ENCODE data around the gene RFFL. TPM values are rescaled to one million over a fixed set of nuclear protein-coding genes. Genes with fewer than 3 reads are reported as not detected.

Gene RFFL
- polyA plus RNA-seq, 2 of the 4 experiments (the other 2 are of a cell fraction), result 22.7 to 35.5 TPM

- H3K27ac ChIP-seq, result no peak overlapping the region
- H3K4me2 ChIP-seq, result no peak overlapping the region
- POLR2A ChIA-PET, result no interaction called here
- ATAC-seq, result no peak
- H3K4me3 ChIP-seq, result no peak overlapping the region
- WGBS (ENCODE audit: missing lambda C conversion rate), result 97% methylated on average over 2 of the region's 2 CpGs
- TF ChIP-seq RARB (CRISPR knock-in tag; IDR thresholded peaks at IDR 0.05), result no peak
- H3K9me3 ChIP-seq, result no peaks in the 10 kb centered on the region
- peaks cover 64% of the 10 kb centered on the region for H3K4me1 ChIP-seq
- CTCF ChIA-PET, result interaction anchor here (0.8 to 1.3 kb wide), 3 partner anchors 10 to 33 kb away, joined by 4 to 6 read pairs (median 4); no protein-coding TSS in a partner anchor
- no peak for DNase-seq (ENCODE audit: low read depth in 1 of 2, low spot score in 1 of 2)
- no peak for FAIRE-seq
Observed at GRCh38 chr17:35050170-35050569, 13.3 kb downstream of the RFFL start.

GRCh38 chr17:35048685-35049379 lies 14.7 kb downstream of the RFFL start:
- FAIRE-seq (no peak), ATAC-seq (no peak), DNase-seq (ENCODE audit: low read depth in 1 of 2, low spot score in 1 of 2) (no peak)
- H3K27ac ChIP-seq, result no peak overlapping the region
- peaks cover 67% of the 10 kb centered on the region for H3K4me1 ChIP-seq
- no peak overlapping the region for H3K4me2 ChIP-seq
- TF ChIP-seq MYC (IDR thresholded peaks at IDR 0.05; ENCODE audit: borderline replicate concordance, low read length) (no peak), EHMT2 (IDR thresholded peaks at IDR 0.05; ENCODE audit: low read depth) (no peak), CEBPB (IDR thresholded peaks at IDR 0.05) (no peak), HMGXB4 (CRISPR knock-in tag; IDR thresholded peaks at IDR 0.05; ENCODE audit: borderline replicate concordance) (no peak), TP53 (CRISPR knock-in tag; IDR thresholded peaks at IDR 0.05) (no peak), KDM1A (IDR thresholded peaks at IDR 0.05; ENCODE audit: low read depth) (no peak), FOSB (CRISPR knock-in tag; IDR thresholded peaks at IDR 0.05) (no peak), MAFK (IDR thresholded peaks at IDR 0.05; ENCODE audit: partially characterized antibody) (peak; percentile 49)
- POLR2A ChIA-PET, result no interaction called here
- H3K4me3 ChIP-seq, result no peak overlapping the region
- WGBS (ENCODE audit: missing lambda C conversion rate), result 89% methylated on average over 3 of the region's 3 CpGs
- no peaks in the 10 kb centered on the region for H3K9me3 ChIP-seq
- CTCF ChIA-PET, result interaction anchor here (0.8 to 3.1 kb wide), 3 partner anchors 11 to 71 kb away, joined by 3 to 11 read pairs (median 3); no protein-coding TSS in a partner anchor

GRCh38 chr17:35046740-35047283 lies 16.7 kb downstream of the RFFL start:
- CTCF ChIA-PET, result interaction anchor here (0.7 to 3.1 kb wide), 7 partner anchors 12 to 72 kb away, joined by 3 to 11 read pairs (median 4); no protein-coding TSS in a partner anchor
- Histone ChIP-seq H3K4me3 (no peak overlapping the region), H3K4me2 (peak overlapping the region; percentile 59), H3K9me3 (no peaks in the 10 kb centered on the region), H3K27ac (peak overlapping the region; percentile 17 to 51; a peak in 5 of 6 replicates), H3K4me1 (peaks cover 59% of the 10 kb centered on the region)
- POLR2A ChIA-PET, result no interaction called here
- 24% methylated on average over 5 of the region's 5 CpGs for WGBS (ENCODE audit: missing lambda C conversion rate)
- no peak for FAIRE-seq
- ATAC-seq, result peak; percentile 49 to 61; a peak in 4 of 6 replicates
- TF ChIP-seq EP300 (IDR thresholded peaks at IDR 0.05) (no peak), ELK1 (IDR thresholded peaks at IDR 0.05; ENCODE audit: low read depth, low read length) (no peak), USF2 (IDR thresholded peaks at IDR 0.05) (no peak), MAFK (IDR thresholded peaks at IDR 0.05; ENCODE audit: partially characterized antibody) (no peak), RFX5 (IDR thresholded peaks at IDR 0.05) (no peak), HOXB13 (CRISPR knock-in tag; IDR thresholded peaks at IDR 0.05; ENCODE audit: low read depth) (no peak), GATA3 (IDR thresholded peaks at IDR 0.05; ENCODE audit: borderline replicate concordance) (0 out of 2 replicates have a peak, but pooled peaks have one; percentile 24), RARB (CRISPR knock-in tag; IDR thresholded peaks at IDR 0.05) (no peak), EHMT2 (IDR thresholded peaks at IDR 0.05; ENCODE audit: low read depth) (no peak)
- no peak for DNase-seq (ENCODE audit: low read depth in 1 of 2, low spot score in 1 of 2)
